Measurements from ENCODE around the gene RND2. TPM values are rescaled to one million over a fixed set of nuclear protein-coding genes. Genes with fewer than 3 reads are reported as not detected.

Gene RND2
- total RNA-seq, 1 experiment from 2014 or later = 5.5 TPM

DNA sequence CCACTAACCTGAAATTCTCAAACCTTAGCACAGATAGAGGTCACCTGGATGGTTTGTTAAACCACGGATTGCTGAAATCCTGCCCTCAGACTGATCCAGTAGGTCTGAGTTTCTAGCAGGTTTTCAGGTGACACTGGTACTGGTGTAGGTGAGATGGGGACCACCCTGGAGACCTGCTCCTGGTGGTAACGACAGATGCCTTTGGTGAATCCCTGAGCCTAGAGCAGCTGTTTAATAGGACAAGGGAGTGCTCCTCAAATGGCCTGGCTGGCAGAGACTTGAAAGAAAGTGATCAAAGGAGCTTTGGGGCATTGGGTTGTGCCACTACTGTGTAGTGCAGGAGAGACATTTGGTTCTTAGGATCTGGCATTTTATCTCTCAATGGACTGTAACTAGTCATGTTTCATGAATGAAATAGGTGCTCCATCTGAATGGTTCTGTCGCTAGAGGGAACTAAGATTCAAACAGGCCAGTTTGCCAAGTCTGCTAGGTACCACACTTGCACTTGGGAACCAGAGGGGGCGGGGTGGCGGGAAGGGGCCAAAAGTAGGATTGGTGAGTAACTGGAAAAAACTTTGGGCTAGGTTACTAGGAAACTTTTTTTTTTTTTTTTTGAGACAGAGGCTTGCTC is 21.4 kb upstream of the RND2 start:
- H3K36me3 ChIP-seq (ENCODE audit: insufficient read depth, low read length, poor library complexity, severe bottlenecking) = peaks cover 33% of the 10 kb centered on the region
- POLR2A ChIA-PET (ENCODE audit: low non-redundant PET) = no interaction called here
- no peaks in the 10 kb centered on the region for H3K27me3 ChIP-seq (replicated peaks; ENCODE audit: insufficient read depth, low read depth, low read length, poor library complexity)
- intact Hi-C loops (cut with micrococcal nuclease; ENCODE audit: unreplicated experiment) = no loop called here
- no TSS peak for BruUV-seq (replicated peaks)
- H3K4me1 ChIP-seq (ENCODE audit: insufficient read depth, low read length, poor library complexity, severe bottlenecking) = peaks cover 6% of the 10 kb centered on the region
- H3K9me3 ChIP-seq (ENCODE audit: low read depth, low read length, poor library complexity, severe bottlenecking) = no peaks in the 10 kb centered on the region
- no peak for DNase-seq (ENCODE audit: low spot score)
- H3K27ac ChIP-seq (ENCODE audit: low read depth, low read length, poor library complexity, severe bottlenecking) = no peak overlapping the region
- no peak overlapping the region for H3K4me3 ChIP-seq (ENCODE audit: low read depth, low read length, poor library complexity, severe bottlenecking)
- no peak for TF ChIP-seq EZH2 (IDR thresholded peaks at IDR 0.05; ENCODE audit: borderline replicate concordance, low read depth, low read length, poor library complexity, severe bottlenecking)
- TF ChIP-seq, protein P1, sequence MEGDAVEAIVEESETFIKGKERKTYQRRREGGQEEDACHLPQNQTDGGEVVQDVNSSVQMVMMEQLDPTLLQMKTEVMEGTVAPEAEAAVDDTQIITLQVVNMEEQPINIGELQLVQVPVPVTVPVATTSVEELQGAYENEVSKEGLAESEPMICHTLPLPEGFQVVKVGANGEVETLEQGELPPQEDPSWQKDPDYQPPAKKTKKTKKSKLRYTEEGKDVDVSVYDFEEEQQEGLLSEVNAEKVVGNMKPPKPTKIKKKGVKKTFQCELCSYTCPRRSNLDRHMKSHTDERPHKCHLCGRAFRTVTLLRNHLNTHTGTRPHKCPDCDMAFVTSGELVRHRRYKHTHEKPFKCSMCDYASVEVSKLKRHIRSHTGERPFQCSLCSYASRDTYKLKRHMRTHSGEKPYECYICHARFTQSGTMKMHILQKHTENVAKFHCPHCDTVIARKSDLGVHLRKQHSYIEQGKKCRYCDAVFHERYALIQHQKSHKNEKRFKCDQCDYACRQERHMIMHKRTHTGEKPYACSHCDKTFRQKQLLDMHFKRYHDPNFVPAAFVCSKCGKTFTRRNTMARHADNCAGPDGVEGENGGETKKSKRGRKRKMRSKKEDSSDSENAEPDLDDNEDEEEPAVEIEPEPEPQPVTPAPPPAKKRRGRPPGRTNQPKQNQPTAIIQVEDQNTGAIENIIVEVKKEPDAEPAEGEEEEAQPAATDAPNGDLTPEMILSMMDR (conservative IDR thresholded peaks at IDR 0.05; ENCODE audit: low read depth, low read length) = no peak
- CTCF ChIA-PET = interaction anchor here (0.7 kb wide), 1 partner anchor 331 kb away, joined by 4 read pairs; no protein-coding TSS in a partner anchor

DNA sequence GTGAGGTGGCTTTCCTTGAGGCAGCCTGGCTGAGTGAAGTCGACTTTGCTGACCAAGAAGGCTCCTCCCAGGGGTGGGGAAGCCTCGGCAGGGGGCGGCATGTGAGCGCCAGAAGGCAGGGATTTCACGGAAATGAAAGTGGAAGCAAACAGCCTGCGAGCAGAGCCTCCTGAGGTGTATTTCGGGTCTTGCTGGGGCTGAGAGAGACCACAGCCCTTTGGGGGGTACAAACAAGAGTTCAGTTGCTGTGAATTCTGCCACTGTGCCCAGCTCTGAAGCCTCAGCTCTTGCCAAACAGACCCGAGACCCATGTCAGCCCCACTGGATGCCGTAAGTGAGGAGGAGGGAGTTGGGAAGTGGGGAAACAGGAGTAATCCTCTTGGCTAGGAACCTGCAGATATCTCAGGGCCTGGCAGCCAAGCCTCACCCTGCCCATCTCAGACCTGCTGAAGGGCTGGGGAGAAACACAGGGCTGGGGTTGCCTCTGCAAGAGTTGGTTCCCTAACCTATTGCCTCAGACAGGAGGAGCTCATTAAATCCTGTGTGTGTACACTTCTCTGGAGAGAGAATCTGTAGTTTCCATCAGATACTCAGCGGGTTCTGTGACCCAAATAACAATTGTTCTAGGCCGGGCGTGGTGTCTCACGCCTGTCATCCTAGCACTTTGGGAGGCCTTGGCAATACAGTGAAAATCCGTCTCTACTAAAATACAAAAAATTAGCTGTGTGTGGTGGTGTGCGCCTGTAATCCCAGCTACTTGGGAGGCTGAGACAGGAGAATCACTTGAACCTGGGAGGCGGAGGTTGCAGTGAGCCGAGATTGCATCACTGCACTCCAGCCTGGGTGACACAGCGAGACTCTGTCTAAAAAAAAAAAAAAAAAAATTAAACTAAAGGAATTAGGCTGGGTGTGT is 18.1 kb upstream of the RND2 start, which contains the start of gene IFI35:
Gene IFI35 (plus strand): TSS at position 146 of the 913 bp plus-strand sequence. CDS start 164 bp downstream, at position 310.
- peaks cover 12% of the 10 kb centered on the region for H3K36me3 ChIP-seq (ENCODE audit: insufficient read depth, low read length, poor library complexity, severe bottlenecking)
- intact Hi-C loops (cut with micrococcal nuclease; ENCODE audit: unreplicated experiment) = no loop called here
- H3K4me1 ChIP-seq (ENCODE audit: insufficient read depth, low read length, poor library complexity, severe bottlenecking) = no peaks in the 10 kb centered on the region
- CTCF ChIA-PET = no interaction called here
- BruUV-seq (replicated peaks) = no TSS peak
- peak; percentile 70 for DNase-seq (ENCODE audit: low spot score)
- TF ChIP-seq, protein P1 (conservative IDR thresholded peaks at IDR 0.05; ENCODE audit: low read depth, low read length) = no peak
- no peak for TF ChIP-seq EZH2 (IDR thresholded peaks at IDR 0.05; ENCODE audit: borderline replicate concordance, low read depth, low read length, poor library complexity, severe bottlenecking)
- H3K27ac ChIP-seq (ENCODE audit: low read depth, low read length, poor library complexity, severe bottlenecking) = peak within 1 kb of the TSS; percentile 77
- peak within 1 kb of the TSS; percentile 50 for H3K4me3 ChIP-seq (ENCODE audit: low read depth, low read length, poor library complexity, severe bottlenecking)
- H3K27me3 ChIP-seq (replicated peaks; ENCODE audit: insufficient read depth, low read depth, low read length, poor library complexity) = no peaks in the 10 kb centered on the region
- no peaks in the 10 kb centered on the region for H3K9me3 ChIP-seq (ENCODE audit: low read depth, low read length, poor library complexity, severe bottlenecking)
- POLR2A ChIA-PET (ENCODE audit: low non-redundant PET) = interaction anchor here (1.3 kb wide), 1 partner anchor 9 kb away, joined by 3 read pairs; the partner anchor contains the start of gene RPL27

DNA sequence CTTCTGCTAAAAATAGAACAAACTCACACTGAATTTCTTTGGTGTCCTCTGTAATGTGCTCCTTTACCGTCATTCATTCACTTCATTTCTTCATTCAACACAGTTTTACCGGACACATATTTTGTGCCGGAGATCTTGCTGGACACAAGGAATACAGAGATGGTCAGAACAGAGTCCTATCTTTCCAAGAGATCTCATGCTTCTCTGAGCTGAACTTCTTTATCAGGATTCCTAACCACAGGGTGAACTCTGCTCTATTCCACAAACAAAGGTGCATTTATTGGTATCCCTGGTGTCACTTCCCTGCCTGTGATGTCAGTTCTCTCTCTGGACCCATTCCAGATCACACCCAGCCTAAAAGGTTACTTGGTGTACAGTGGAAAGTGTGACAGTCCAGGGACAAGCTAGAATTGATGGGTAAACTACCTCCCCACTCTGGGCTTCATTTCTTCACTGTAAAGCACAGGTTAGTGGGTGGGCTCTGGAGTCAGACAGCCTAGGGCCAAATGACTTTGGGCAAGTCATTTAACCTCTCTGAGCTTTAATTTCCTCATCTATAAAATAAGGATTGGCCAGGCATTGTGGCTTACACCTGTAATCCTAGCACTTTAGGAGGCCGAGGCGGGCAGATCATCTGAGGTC is 14.2 kb upstream of the RND2 start:
- DNase-seq (ENCODE audit: low spot score) = no peak
- BruUV-seq (replicated peaks) = no TSS peak
- ChIA-PET CTCF (no interaction called here), POLR2A (ENCODE audit: low non-redundant PET) (no interaction called here)
- H3K27ac ChIP-seq (ENCODE audit: low read depth, low read length, poor library complexity, severe bottlenecking) = no peak overlapping the region
- H3K9me3 ChIP-seq (ENCODE audit: low read depth, low read length, poor library complexity, severe bottlenecking) = no peaks in the 10 kb centered on the region
- intact Hi-C loops (cut with micrococcal nuclease; ENCODE audit: unreplicated experiment) = no loop called here
- H3K4me3 ChIP-seq (ENCODE audit: low read depth, low read length, poor library complexity, severe bottlenecking) = no peak overlapping the region
- TF ChIP-seq EZH2 (IDR thresholded peaks at IDR 0.05; ENCODE audit: borderline replicate concordance, low read depth, low read length, poor library complexity, severe bottlenecking) = no peak
- TF ChIP-seq, protein P1 (conservative IDR thresholded peaks at IDR 0.05; ENCODE audit: low read depth, low read length) = no peak
- no peaks in the 10 kb centered on the region for H3K4me1 ChIP-seq (ENCODE audit: insufficient read depth, low read length, poor library complexity, severe bottlenecking)
- H3K27me3 ChIP-seq (replicated peaks; ENCODE audit: insufficient read depth, low read depth, low read length, poor library complexity) = no peaks in the 10 kb centered on the region
- no peaks in the 10 kb centered on the region for H3K36me3 ChIP-seq (ENCODE audit: insufficient read depth, low read length, poor library complexity, severe bottlenecking)
